ENCODE data around the gene KREMEN2.

KREMEN2 gene

DNA sequence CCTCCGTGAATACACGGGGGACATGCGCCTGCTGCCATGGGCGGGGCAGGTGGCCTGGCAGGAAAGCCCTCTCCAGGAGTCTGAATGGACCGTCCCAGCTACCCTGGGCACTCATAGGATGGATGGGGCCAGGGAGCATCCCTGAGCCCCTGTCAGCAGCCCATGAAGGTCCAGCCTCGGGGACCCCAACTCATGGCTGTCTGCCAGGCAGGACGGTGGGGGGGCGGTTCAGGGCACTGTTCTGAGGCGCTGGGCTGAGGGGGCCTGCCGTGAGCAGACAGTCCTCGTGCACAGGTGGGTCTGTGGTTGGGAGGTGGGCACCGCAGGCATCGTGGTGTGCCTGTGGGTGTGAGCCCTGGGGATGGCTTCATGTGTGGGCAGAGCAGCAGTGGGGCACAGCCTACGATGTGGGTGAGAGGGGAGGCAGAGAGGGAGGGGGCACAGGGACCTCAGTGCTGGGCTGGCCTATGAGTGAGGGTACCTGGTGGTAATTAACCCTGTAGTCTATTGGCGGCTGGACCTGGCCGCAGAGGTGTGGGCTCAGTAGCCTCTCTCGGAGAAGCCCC is 22.6 kb downstream of the KREMEN2 start:
- H4K20me1 ChIP-seq, result peaks cover 0 to 14% (median 0%) of the 10 kb centered on the region in 11 experiments; a peak in 5 of 22 replicates
- peaks cover 15 to 39% (median 30%) of the 10 kb centered on the region in 10 experiments; a peak in 19 of 20 replicates for H3K4me1 ChIP-seq
- TF ChIP-seq Cebpa-rat (IDR thresholded peaks at IDR 0.05), result no peak
- H3K4me2 ChIP-seq, result peak overlapping the region in 6 of 11 experiments; percentile 10 to 37 (median 21); a peak in 6 of 22 replicates
- H3K36me3 ChIP-seq, result no peaks in the 10 kb centered on the region
- no peak overlapping the region for H3K4me3 ChIP-seq
- no peak overlapping the region for H3K27ac ChIP-seq
- H3K9me3 ChIP-seq (replicated peaks in 1 of 11), result no peaks in the 10 kb centered on the region
- peaks cover 13 to 34% (median 21%) of the 10 kb centered on the region in 11 experiments; a peak in 20 of 22 replicates for H3K27me3 ChIP-seq
- H3K9ac ChIP-seq, result peak overlapping the region in 2 of 11 experiments; percentile 19 to 33; a peak in 3 of 22 replicates

DNA sequence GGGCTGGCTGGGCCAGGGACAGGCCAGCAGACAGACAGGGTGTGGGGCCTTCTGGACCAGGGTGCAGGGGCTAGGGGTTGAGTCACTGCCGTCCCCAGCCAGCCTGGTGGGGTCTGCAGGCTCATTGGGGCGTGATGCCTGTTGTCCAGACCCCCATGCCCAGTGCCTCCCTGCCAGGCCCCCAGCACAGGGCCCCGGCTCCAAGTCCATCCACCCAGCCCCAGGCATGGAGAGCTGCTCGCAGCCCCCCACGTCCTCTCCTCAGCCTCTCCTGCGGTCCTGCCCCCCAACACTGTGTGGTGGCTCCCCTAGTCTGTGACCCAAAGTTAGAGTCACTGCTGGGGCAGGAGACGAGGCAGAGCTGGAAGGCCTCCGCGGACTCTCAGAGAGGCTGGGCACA is 23.2 kb downstream of the KREMEN2 start:
- peak overlapping the region in 3 of 11 experiments; percentile 10 to 19 (median 13); a peak in 2 of 22 replicates for H3K9ac ChIP-seq

DNA sequence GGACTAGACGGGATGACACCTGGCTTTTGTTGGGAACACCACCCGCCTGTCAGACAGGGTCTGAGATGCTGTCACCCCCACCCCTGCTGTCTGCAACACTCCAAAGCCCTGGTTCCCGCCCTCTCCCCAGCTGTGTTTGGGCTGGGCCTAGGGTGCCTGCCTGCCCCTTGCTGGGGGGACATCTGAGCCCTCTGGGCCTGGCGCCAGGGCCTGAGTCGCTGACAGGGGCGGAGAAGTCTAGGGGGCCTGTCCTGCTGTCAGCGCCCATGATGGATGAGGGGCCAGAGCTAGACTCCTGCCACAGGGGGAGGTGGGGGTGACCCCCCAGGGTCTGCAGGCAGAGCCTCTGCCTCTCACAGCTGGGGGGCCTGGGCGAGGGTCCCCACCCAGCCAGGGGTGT is 23.8 kb downstream of the KREMEN2 start:
- peaks cover 13 to 41% (median 24%) of the 10 kb centered on the region in 11 experiments; a peak in 20 of 22 replicates for H3K27me3 ChIP-seq
- H4K20me1 ChIP-seq, result peaks cover 0 to 14% (median 0%) of the 10 kb centered on the region in 11 experiments; a peak in 5 of 22 replicates
- H3K36me3 ChIP-seq, result no peaks in the 10 kb centered on the region
- peaks cover 10 to 28% (median 19%) of the 10 kb centered on the region in 10 experiments; a peak in 19 of 20 replicates for H3K4me1 ChIP-seq
- peak overlapping the region in 2 of 11 experiments; percentile 13 to 30; a peak in 2 of 22 replicates for H3K9ac ChIP-seq
- no peaks in the 10 kb centered on the region for H3K9me3 ChIP-seq (replicated peaks in 1 of 11)
- H3K27ac ChIP-seq, result no peak overlapping the region
- no peak overlapping the region for H3K4me2 ChIP-seq
- TF ChIP-seq Cebpa-rat (IDR thresholded peaks at IDR 0.05), result no peak
- no peak overlapping the region for H3K4me3 ChIP-seq

More for the DNA sequence above, 23.2 kb downstream of the KREMEN2 start:
- H3K4me3 ChIP-seq, result no peak overlapping the region
- peaks cover 14 to 33% (median 25%) of the 10 kb centered on the region in 10 experiments; a peak in 19 of 20 replicates for H3K4me1 ChIP-seq
- H3K27ac ChIP-seq, result no peak overlapping the region
- H3K27me3 ChIP-seq, result peaks cover 13 to 38% (median 24%) of the 10 kb centered on the region in 11 experiments; a peak in 20 of 22 replicates
- no peak for TF ChIP-seq Cebpa-rat (IDR thresholded peaks at IDR 0.05)
- H3K36me3 ChIP-seq, result no peaks in the 10 kb centered on the region
- peak overlapping the region in 4 of 11 experiments; percentile 10 to 37 (median 20); a peak in 3 of 22 replicates for H3K4me2 ChIP-seq
- no peaks in the 10 kb centered on the region for H3K9me3 ChIP-seq (replicated peaks in 1 of 11)
- H4K20me1 ChIP-seq, result peaks cover 0 to 14% (median 0%) of the 10 kb centered on the region in 11 experiments; a peak in 5 of 22 replicates

DNA sequence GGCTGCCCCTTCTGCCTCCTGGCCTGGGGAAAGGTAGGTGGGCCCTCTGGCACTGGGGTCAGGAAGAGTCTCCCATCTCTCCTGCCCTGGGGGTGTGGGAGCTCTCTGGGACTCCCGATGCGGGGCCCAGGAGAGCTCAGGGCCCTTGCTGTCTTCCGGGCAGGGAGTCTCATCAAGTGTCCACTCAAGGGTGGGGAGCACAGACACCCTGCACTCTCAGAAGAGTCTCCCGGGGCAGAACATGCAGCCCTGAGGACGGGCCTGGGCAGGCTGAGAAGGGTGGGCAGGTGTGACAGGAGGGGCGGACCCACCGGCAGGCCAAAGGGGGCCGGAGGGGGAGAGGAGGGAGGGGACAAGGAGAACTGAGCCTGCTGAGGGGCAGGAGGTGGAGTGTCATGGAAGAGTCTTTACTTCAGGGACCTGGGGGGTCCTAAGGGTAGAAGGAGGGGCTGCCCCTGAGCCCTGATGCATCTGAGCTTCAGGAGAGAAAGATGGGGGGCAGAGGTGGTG is 24.6 kb downstream of the KREMEN2 start:
- Histone ChIP-seq H3K27me3 (peaks cover 13 to 50% (median 25%) of the 10 kb centered on the region in 11 experiments; a peak in 20 of 22 replicates), H3K9ac (peak overlapping the region in 1 of 11 experiments; percentile 24; a peak in 1 of 22 replicates), H3K4me1 (peaks cover 5 to 20% (median 11%) of the 10 kb centered on the region in 10 experiments; a peak in 19 of 20 replicates), H4K20me1 (peaks cover 0 to 14% (median 0%) of the 10 kb centered on the region in 11 experiments; a peak in 5 of 22 replicates), H3K9me3 (replicated peaks in 1 of 11) (no peaks in the 10 kb centered on the region), H3K27ac (no peak overlapping the region), H3K4me2 (no peak overlapping the region), H3K36me3 (no peaks in the 10 kb centered on the region), H3K4me3 (no peak overlapping the region)
- TF ChIP-seq Cebpa-rat (IDR thresholded peaks at IDR 0.05), result no peak

DNA sequence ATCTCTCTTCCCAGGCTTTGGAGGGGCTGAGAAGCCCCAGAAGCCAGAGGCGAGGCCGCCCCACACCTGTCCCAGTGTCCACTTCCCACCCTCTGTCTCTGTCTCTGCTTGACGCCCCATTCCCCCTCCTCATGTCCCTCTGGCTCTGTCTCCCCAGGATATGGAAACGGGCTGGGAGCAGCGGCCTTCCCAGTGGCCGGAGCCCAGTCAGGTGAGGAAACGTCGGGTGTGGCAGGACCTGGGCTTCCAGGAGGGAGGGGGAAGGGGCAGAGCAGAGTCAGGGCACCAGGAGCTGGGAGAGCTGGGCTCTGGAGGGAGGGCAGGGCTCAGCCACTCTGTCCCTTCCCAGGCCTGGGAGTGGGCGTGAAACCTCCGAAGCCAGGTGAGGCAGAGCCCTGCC is 26.8 kb downstream of the KREMEN2 start:
- Histone ChIP-seq H3K4me1 (peaks cover 0 to 15% (median 3%) of the 10 kb centered on the region in 10 experiments; a peak in 7 of 20 replicates), H3K27me3 (peaks cover 13 to 63% (median 34%) of the 10 kb centered on the region in 11 experiments; a peak in 21 of 22 replicates), H3K27ac (no peak overlapping the region), H3K36me3 (no peaks in the 10 kb centered on the region), H4K20me1 (peaks cover 0 to 14% (median 0%) of the 10 kb centered on the region in 11 experiments; a peak in 3 of 22 replicates), H3K4me2 (no peak overlapping the region), H3K9ac (no peak overlapping the region), H3K4me3 (no peak overlapping the region), H3K9me3 (replicated peaks in 1 of 11) (no peaks in the 10 kb centered on the region)
- no peak for TF ChIP-seq Cebpa-rat (IDR thresholded peaks at IDR 0.05)

DNA sequence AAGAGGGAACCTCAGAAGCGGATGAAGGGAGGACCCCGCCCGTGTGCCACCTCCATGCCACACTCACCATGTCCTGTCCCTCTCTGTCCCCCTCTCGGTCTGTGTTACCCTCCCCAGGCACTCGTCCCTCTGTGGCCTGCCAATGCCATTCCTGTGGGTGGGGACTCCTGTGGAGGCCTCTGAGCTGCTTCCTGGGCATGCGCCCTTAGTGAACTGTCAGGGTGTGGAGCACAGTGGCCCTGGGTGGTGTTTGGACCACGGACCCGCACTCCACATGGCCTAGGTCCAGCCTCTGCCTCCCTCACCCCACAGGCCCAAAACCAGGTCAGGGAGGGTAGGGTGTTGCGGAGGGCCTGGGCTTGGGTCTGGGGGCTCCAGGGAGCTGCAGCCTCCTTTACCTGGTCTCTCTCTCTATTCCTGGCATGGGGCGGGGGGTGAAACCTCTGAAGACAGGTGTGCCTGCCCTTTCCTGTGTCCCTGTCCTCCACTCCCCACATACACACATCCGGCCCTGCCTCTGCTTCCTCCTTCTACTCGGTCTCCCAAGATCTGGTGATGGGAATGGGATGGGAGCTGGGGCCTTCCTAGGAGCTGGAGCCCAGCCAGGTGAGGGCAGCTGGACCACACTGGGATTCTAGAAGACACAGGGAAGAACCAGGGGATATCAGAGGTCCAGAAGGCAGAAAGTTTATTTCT is 27.6 kb downstream of the KREMEN2 start:
- no peak overlapping the region for H3K4me2 ChIP-seq
- H3K36me3 ChIP-seq, result no peaks in the 10 kb centered on the region
- peaks cover 0 to 9% (median under 1%) of the 10 kb centered on the region in 10 experiments; a peak in 7 of 20 replicates for H3K4me1 ChIP-seq
- peaks cover 20 to 71% (median 42%) of the 10 kb centered on the region in 11 experiments for H3K27me3 ChIP-seq
- H3K27ac ChIP-seq, result no peak overlapping the region
- peaks cover 0 to 20% (median 0%) of the 10 kb centered on the region in 11 experiments; a peak in 4 of 22 replicates for H4K20me1 ChIP-seq
- no peak overlapping the region for H3K4me3 ChIP-seq
- no peak for TF ChIP-seq Cebpa-rat (IDR thresholded peaks at IDR 0.05)
- no peak overlapping the region for H3K9ac ChIP-seq
- H3K9me3 ChIP-seq (replicated peaks in 1 of 11), result no peaks in the 10 kb centered on the region

DNA sequence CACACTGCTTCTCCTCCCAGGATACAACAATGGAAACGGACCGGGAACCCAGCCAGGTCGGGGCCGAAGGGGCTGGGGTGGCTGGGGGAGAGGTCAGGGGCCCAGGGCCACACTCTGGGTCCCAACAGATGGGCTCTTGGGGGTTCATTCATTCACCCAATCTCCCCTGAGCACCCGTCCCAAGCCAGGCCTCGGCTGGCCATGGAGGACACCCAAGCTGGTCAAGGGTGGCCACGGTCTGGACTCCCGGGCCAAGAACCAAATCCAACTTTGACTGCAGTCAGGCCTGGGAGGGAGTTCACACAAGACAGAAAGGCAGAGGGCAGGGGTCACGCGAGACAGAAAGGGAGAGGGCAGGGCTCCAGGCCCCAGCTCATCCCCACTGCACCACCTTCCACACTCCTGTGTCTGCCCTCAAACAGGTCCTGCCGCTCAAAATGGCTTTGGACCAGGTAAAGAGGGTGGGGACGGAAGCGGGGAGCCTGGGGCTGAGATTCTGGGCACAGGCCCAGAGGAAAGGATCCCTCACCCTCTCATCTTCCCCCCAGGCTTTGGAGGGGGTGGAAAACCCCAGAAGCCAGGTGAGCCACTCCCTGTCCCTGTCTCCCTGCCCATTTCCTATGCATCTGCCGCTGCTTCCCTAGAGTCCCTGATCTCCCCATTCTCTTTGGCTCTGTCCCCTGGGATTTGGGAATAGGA is 28.5 kb downstream of the KREMEN2 start:
- no peaks in the 10 kb centered on the region for H3K36me3 ChIP-seq
- no peak for TF ChIP-seq Cebpa-rat (IDR thresholded peaks at IDR 0.05)
- no peak overlapping the region for H3K4me3 ChIP-seq
- peaks cover 28 to 79% (median 50%) of the 10 kb centered on the region in 11 experiments for H3K27me3 ChIP-seq
- no peak overlapping the region for H3K9ac ChIP-seq
- peaks cover 0 to 29% (median 0%) of the 10 kb centered on the region in 11 experiments; a peak in 4 of 22 replicates for H4K20me1 ChIP-seq
- no peaks in the 10 kb centered on the region for H3K9me3 ChIP-seq (replicated peaks in 1 of 11)
- no peak overlapping the region for H3K27ac ChIP-seq
- peaks cover 0 to under 1% (median 0%) of the 10 kb centered on the region in 10 experiments; a peak in 1 of 20 replicates for H3K4me1 ChIP-seq
- no peak overlapping the region for H3K4me2 ChIP-seq

DNA sequence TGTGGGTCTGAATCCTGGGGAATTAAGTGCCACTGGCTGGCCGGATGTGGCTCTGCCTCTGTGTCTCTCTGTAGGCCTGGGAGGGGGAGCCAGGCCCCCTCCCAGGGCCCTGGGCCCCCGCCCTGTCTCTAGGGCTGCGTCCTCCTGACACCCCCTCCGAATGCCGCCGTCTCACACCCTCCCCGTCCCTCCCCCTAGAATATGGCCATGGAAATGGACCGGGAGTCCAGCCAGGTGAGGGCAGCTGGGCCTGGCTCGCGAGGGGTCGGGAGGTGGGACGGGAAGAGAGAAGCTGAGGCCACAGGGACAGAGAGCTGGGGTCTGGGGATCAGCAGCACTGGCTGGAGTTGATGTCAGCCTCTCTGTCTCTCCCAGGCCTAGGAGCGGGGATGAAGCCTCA is 32.2 kb downstream of the KREMEN2 start:
- Histone ChIP-seq H3K27ac (no peak overlapping the region), H3K27me3 (peaks cover 51 to 87% (median 68%) of the 10 kb centered on the region in 11 experiments), H3K9me3 (replicated peaks in 1 of 11) (no peaks in the 10 kb centered on the region)

More for the DNA sequence above, 32.2 kb downstream of the KREMEN2 start:
- H3K4me2 ChIP-seq, result no peak overlapping the region
- H3K9ac ChIP-seq, result no peak overlapping the region
- peaks cover 0 to 2% (median 0%) of the 10 kb centered on the region in 10 experiments; a peak in 2 of 20 replicates for H3K4me1 ChIP-seq
- no peak for TF ChIP-seq Cebpa-rat (IDR thresholded peaks at IDR 0.05)
- H3K4me3 ChIP-seq, result no peak overlapping the region
- no peaks in the 10 kb centered on the region for H3K36me3 ChIP-seq
- H4K20me1 ChIP-seq, result peaks cover 0 to 43% (median 0%) of the 10 kb centered on the region in 11 experiments; a peak in 5 of 22 replicates

All from BLaER1 treated with 17β-estradiol and CSF1 and Interleukin-3, amounts not matched to agents 10 nM and 100 nM (cell line).